AG04449 (cell line): ENCODE data around the gene OR10A4.
"Not testable (repeated sequence)": the region's sequence is repeated elsewhere in the genome, so short reads cannot be mapped to it uniquely, and the experiment has no call there.

Source experiments
- CTCF ChIA-PET: fragments of 350-600 bp; formaldehyde crosslinking; extraction: SDS; loops from one replicate; lab custom pipeline; 2021; ENCODE audit warnings: antibody characterized with exemption; lab: Yijun Ruan, JAX
- POLR2A ChIA-PET: fragments of 400-600, 350-600 bp; formaldehyde crosslinking; extraction: SDS; loops from one replicate; lab custom pipeline; 2020; ENCODE audit warnings: antibody characterized with exemption, inconsistent platforms; lab: Yijun Ruan, JAX
- DNase-seq: peaks from one replicate; pipeline ENCODE4 v3.0.0-alpha.2; 2010; ENCODE audit warnings: low read depth, low spot score
- H3K4me3 ChIP-seq: 2 replicates; pipeline ENCODE4 v1.5.1; 2011; ENCODE audit warnings: low read depth, mild to moderate bottlenecking, control low read depth, low read length
- CTCF ChIP-seq: IDR thresholded peaks from one replicate; pipeline ENCODE4 v1.5.1; 2011; ENCODE audit warnings: mild to moderate bottlenecking, moderate library complexity, low read length, control low read depth, inconsistent platforms; ENCODE audit not compliant: insufficient read depth; ENCODE audit errors: missing control alignments

The OR10A4 gene

GRCh38 chr11:6844356-6844755, 32.1 kb upstream of the OR10A4 start:
- POLR2A ChIA-PET: no interaction called here
- no peak for DNase-seq
- H3K4me3 ChIP-seq: no peak overlapping the region
- CTCF ChIA-PET: no interaction called here
- TF ChIP-seq CTCF: no peak

- ChIA-PET POLR2A (no interaction called here), CTCF (no interaction called here)
- no peak for DNase-seq
- no peak within 1 kb of the TSS for H3K4me3 ChIP-seq
- TF ChIP-seq CTCF: no peak
These were observed 31.0 kb upstream of the OR10A4 start, which contains the start of gene OR10A5 for GRCh38 chr11:6845383-6845782. OR10A5 (plus strand) TSS chr11:6845683; CDS start chr11:6845683, 0 bp downstream.

- POLR2A ChIA-PET: no interaction called here
- DNase-seq: no peak
- TF ChIP-seq CTCF: no peak
- H3K4me3 ChIP-seq: no peak overlapping the region
- CTCF ChIA-PET: no interaction called here
These were observed 25.9 kb upstream of the OR10A4 start for GRCh38 chr11:6850526-6850925.

- DNase-seq, CTCF ChIA-PET, H3K4me3 ChIP-seq, POLR2A ChIA-PET: not testable (repeated sequence)
These were observed 21.6 kb upstream of the OR10A4 start for GRCh38 chr11:6854801-6855200.

GRCh38 chr11:6855971-6856541, 20.4 kb upstream of the OR10A4 start:
- ChIA-PET CTCF (interaction anchor here (1.1 kb wide), 1 partner anchor 44 kb away, joined by 3 read pairs; no protein-coding TSS in a partner anchor), POLR2A (no interaction called here)
- H3K4me3 ChIP-seq: no peak overlapping the region
- no peak for TF ChIP-seq CTCF
- no peak for DNase-seq

GRCh38 chr11:6856871-6857270, 19.6 kb upstream of the OR10A4 start:
- POLR2A ChIA-PET: no interaction called here

More at GRCh38 chr11:6856871-6857270, 19.6 kb upstream of the OR10A4 start:
- H3K4me3 ChIP-seq: no peak overlapping the region
- CTCF ChIA-PET: no interaction called here
- TF ChIP-seq CTCF: no peak
- DNase-seq: no peak
